GM10248 (cell line): Measurements from ENCODE around the gene CHID1.
A peak's percentile ranks its signal among the peaks of the same experiment; 100 is the strongest.

Experiments used
- CTCF ChIA-PET: fragments of 300-600 bp; sonication (Branson Sonifier 250); formaldehyde crosslinking; extraction: SDS; loops from one replicate; lab custom pipeline; 2021; ENCODE audit warnings: antibody characterized with exemption; lab: Yijun Ruan, JAX
- POLR2A ChIA-PET: fragments of 350-650 bp; sonication (Branson Sonifier 250); formaldehyde crosslinking; extraction: SDS; loops from one replicate; lab custom pipeline; 2020; ENCODE audit warnings: antibody characterized with exemption; lab: Yijun Ruan, JAX
- DNase-seq: peaks from one replicate; pipeline ENCODE4 v3.0.0; 2012; ENCODE audit errors: extremely low spot score
- CTCF ChIP-seq: IDR thresholded peaks from 2 replicates; pipeline ENCODE4 v1.5.1; 2012; ENCODE audit warnings: mild to moderate bottlenecking, low read depth; ENCODE audit errors: extremely low read depth, missing control alignments, control extremely low read depth

CHID1 gene

GRCh38 chr11:844693-845644, 65.6 kb downstream of the CHID1 start:
- DNase-seq, result peak; percentile 63

GRCh38 chr11:843818-844692, 66.6 kb downstream of the CHID1 start:
- DNase-seq, result no peak
- CTCF ChIA-PET, result interaction anchor here (1.2 to 1.7 kb wide), 3 partner anchors 13 to 209 kb away, joined by 3 to 5 read pairs (median 3); no protein-coding TSS in a partner anchor
- no peak for TF ChIP-seq CTCF
- POLR2A ChIA-PET, result interaction anchor here (0.6 to 1.3 kb wide), 3 partner anchors 10 to 236 kb away, joined by 4 to 6 read pairs (median 5); partner anchors contain the start of gene CD151

More at GRCh38 chr11:844693-845644, 65.6 kb downstream of the CHID1 start:
- ChIA-PET POLR2A (no interaction called here), CTCF (interaction anchor here (1.2 kb wide), 1 partner anchor 207 kb away, joined by 5 read pairs; no protein-coding TSS in a partner anchor)
- TF ChIP-seq CTCF, result no peak

- CTCF ChIA-PET, result interaction anchor here (0.9 to 1.7 kb wide), 5 partner anchors 12 to 210 kb away, joined by 3 to 7 read pairs (median 3); partner anchors contain the start of gene PNPLA2
- POLR2A ChIA-PET, result interaction anchor here (0.6 to 1.3 kb wide), 4 partner anchors 11 to 237 kb away, joined by 4 to 6 read pairs (median 5); partner anchors contain the start of genes CD151 and PNPLA2
These were observed 67.4 kb downstream of the CHID1 start for GRCh38 chr11:843086-843734.

GRCh38 chr11:842370-843002, 68.1 kb downstream of the CHID1 start, which contains the start of the genes POLR2L and TSPAN4:
POLR2L (minus strand) TSS chr11:842529; CDS start chr11:842508, 21 bp downstream.
TSPAN4 (plus strand) TSS chr11:842852; CDS start chr11:850305, 7,453 bp downstream.
- CTCF ChIA-PET, result interaction anchor here (0.8 to 1.7 kb wide), 6 partner anchors 12 to 210 kb away, joined by 3 to 7 read pairs (median 3); partner anchors contain the start of gene PNPLA2
- no peak for TF ChIP-seq CTCF
- POLR2A ChIA-PET, result interaction anchor here (1.0 to 1.5 kb wide), 3 partner anchors 10 to 23 kb away, joined by 5 to 7 read pairs (median 5); partner anchors contain the start of genes CD151 and PNPLA2
- DNase-seq, result peak; percentile 94

More at GRCh38 chr11:843086-843734, 67.4 kb downstream of the CHID1 start:
- no peak for DNase-seq
- no peak for TF ChIP-seq CTCF

- no peak for TF ChIP-seq CTCF
- ChIA-PET POLR2A (interaction anchor here (0.9 to 1.5 kb wide), 2 partner anchors 9 to 13 kb away, joined by 4 to 7 read pairs; partner anchors contain the start of gene CD151), CTCF (interaction anchor here (0.8 to 1.7 kb wide), 2 partner anchors 17 to 29 kb away, joined by 4 read pairs; no protein-coding TSS in a partner anchor)
- no peak for DNase-seq
These were observed 68.6 kb downstream of the CHID1 start for GRCh38 chr11:841981-842369.
